ENCODE results near the gene ATP6V1E1.

DNA sequence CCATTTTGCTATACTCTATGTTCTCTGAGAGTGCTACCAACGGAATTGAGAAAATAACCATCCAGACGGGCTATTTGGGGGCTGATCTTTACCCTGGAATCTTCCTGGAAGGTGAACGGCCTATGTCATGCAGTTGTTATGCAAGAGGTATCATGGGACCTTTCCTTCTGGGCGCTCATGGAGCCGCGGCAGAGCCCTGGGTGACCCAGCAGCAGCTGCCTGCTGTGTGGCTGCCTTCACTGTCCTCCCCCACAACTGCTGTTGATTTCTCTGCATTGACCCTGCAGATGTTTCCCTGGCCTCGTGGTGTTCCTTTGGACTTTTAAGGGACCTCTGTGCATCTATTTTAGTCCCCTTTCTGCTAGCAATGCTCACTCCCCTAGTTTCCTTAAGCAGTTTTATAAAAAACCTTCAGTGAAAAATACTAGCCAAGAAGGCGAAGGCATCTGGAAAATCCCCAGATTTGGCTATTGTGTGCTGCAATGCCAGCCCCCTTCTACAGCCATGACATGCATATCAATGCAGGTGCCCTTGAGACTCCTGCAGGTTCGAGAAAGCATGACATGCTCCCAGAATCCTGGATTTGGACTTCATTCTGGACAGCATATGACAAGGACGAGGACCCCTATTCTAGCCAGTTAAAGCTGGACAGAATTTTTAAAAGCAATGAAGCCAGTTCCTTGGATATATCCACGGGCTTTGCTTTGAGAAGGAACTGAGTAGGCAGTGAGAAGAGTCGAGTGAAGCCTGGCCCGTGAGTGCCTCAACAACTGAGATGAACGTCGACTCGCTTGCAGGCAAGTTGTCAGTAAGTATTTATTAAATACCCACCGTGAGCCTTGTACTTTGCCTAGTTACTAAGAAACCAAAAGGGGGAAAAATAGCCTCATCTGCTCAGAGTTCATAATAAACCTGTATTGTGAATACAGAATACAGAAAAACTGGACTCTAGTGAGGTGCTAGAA lies 65.4 kb downstream of the ATP6V1E1 start, which contains the start of gene SLC25A18:
- TF ChIP-seq POLR2A (IDR thresholded peaks at IDR 0.05; ENCODE audit: low read depth) (no peak), POLR2AphosphoS5 (IDR thresholded peaks at IDR 0.05) (peak; percentile 52 to 70), EP300 (IDR thresholded peaks at IDR 0.05) (no peak)
- TF ChIP-seq, protein P1, sequence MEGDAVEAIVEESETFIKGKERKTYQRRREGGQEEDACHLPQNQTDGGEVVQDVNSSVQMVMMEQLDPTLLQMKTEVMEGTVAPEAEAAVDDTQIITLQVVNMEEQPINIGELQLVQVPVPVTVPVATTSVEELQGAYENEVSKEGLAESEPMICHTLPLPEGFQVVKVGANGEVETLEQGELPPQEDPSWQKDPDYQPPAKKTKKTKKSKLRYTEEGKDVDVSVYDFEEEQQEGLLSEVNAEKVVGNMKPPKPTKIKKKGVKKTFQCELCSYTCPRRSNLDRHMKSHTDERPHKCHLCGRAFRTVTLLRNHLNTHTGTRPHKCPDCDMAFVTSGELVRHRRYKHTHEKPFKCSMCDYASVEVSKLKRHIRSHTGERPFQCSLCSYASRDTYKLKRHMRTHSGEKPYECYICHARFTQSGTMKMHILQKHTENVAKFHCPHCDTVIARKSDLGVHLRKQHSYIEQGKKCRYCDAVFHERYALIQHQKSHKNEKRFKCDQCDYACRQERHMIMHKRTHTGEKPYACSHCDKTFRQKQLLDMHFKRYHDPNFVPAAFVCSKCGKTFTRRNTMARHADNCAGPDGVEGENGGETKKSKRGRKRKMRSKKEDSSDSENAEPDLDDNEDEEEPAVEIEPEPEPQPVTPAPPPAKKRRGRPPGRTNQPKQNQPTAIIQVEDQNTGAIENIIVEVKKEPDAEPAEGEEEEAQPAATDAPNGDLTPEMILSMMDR (IDR thresholded peaks at IDR 0.05): peak in 1 of 3 experiments; percentile 14

Measured in esophagus muscularis mucosa (tissue), 4 donors.